Keratinocyte (primary cell): Measurements from ENCODE around the gene PDIA6.

ENCODE experiments used
- CTCF ChIP-seq, 3 experiments: IDR thresholded peaks in 1 of 3; conservative IDR thresholded peaks in 1 of 3; optimal IDR thresholded peaks in 1 of 3; 2 replicates in 2 of 3; 3 replicates in 1 of 3; pipeline versions ENCODE3 to v1.5.1; 2011; ENCODE audit warnings: low read length in 3 of 3, mild to moderate bottlenecking in 3 of 3, moderate library complexity in 2 of 3, control low read depth in 1 of 3, inconsistent platforms in 1 of 3; ENCODE audit not compliant: insufficient read depth in 2 of 3; ENCODE audit errors: extremely low read depth in 1 of 3
- EZH2 ChIP-seq: IDR thresholded peaks from one replicate; pipeline ENCODE4 v1.6.1; 2012; ENCODE audit warnings: inconsistent platforms, mild to moderate bottlenecking, low read length, moderate library complexity

- TF ChIP-seq CTCF (optimal IDR thresholded peaks at IDR 0.05 in 1 of 3, IDR thresholded peaks at IDR 0.05 in 1 of 3, conservative IDR thresholded peaks at IDR 0.05 in 1 of 3; ENCODE audit: extremely low read depth in 1 of 3, insufficient read depth in 2 of 3, low read length in 3 of 3) (no peak), EZH2 (no peak)
These were observed 79.0 kb downstream of the PDIA6 start for GRCh38 chr2:10733566-10733925.
